KBM-7 (cell line): Measurements from ENCODE around the gene OR5L1.

Source experiments
- DNase-seq: peaks from one replicate; pipeline ENCODE4 v3.0.0-alpha.2; 2015
- in situ Hi-C: fragments of 300-500 bp; cut with MboI; formaldehyde crosslinking; loops from 2 replicates; pipeline ENCODE4 v1.14.3; 2020; ENCODE audit warnings: low sequenced_read_pairs, low pct_unique_long_range_greater_than_20kb, mixed read lengths

The OR5L1 gene

DNA sequence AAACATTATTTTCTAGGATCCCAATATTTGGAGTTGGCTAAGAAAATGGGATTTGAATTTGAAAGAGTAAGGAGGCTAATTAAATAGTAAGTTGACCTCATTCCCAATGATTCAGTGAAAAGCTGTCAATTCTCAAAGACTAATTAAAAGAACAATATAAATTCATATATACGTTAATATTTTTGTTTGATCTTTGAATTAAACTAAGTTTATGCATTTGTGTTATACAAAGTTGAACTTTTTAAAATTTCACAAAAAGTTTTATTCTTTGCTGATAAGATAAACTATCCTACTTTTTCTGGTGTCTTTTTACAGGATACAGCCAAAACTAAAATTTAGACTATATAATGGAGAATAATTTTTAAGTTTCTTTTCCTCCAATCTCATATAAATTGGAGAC lies at the start of gene OR5L1:
Gene OR5L1, plus strand, starts transcription at position 301 of the 400 bp plus-strand sequence. CDS start 100 bp downstream, outside the sequence.
- no peak for DNase-seq
- in situ Hi-C loops = no loop called here

DNA sequence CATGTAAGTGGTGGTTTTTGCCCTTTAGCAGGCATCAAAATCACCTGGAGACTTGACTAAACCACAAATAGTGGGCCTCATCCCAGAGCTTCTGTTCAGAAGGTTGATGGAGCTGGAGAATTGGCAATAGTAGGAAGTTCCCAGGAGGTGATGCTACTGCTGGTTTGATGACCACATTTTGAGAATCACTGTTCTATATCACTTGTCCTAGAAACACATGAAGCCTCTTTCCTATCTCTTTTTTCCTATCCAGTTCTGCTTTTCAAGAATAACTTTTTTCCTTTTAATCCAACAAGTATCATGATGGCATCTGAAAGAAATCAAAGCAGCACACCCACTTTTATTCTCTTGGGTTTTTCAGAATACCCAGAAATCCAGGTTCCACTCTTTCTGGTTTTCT lies 38.0 kb upstream of the OR5L1 start, which contains the start of gene OR5D13:
Gene OR5D13, plus strand, starts transcription at position 301 of the 400 bp plus-strand sequence. Its CDS starts 0 bp downstream, at position 301.
- in situ Hi-C loops = no loop called here
- DNase-seq = no peak

DNA sequence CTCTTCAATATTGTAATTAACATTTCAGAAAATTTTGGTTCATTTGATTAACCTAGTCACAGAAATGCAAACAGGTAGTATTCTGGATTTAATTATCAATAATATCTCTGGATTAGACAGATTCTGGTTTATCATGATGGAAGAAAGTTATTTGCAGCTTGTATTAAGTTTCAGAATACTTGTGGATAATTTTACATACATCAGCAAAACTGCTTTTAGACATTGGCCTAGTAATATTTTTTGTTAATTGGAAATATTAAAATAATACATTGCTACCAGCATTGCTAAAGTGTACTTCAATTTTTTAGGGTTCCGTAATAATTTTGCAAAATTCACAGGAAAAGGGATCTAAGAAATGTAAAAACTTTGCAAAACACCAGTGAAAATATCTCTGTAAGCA lies 19.6 kb upstream of the OR5L1 start:
- no peak for DNase-seq
- in situ Hi-C loops = no loop called here

DNA sequence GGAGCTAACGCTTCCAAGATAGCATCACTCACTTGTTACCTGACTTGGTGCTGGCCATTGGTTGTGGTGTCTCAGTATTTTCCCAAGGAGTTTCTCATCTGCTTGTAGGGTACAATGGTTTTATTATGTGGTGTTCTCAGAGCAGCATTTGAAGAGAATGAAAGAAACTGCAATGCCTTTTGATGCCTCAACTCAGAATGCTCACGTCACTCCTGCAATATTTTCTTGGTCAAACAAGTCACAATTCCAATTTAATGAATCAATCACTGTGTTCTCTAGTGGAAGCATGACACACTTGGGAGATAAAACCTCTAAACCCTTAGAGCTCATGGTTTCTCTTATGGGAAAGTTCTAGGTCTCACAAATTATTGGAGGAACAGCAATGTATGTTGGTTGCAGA lies 17.8 kb upstream of the OR5L1 start:
- DNase-seq = no peak
- in situ Hi-C loops = no loop called here

DNA sequence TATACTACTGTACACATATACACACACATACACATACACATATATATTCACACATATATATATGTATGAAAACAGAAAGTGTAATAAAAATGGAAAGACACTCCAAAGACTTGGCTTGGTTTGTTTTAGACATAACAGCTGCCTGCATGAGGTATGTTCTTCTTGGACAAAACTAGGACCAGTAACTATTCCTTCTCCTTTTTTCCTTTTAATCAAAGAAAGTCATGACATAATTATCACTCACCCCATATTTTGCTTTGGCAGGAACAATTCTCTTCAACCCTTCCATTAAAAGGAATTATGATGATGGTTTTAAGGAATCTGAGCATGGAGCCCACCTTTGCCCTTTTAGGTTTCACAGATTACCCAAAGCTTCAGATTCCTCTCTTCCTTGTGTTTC lies 15.9 kb upstream of the OR5L1 start, which contains the start of gene OR5D14:
Gene OR5D14, plus strand, starts transcription at position 301 of the 400 bp plus-strand sequence. Its CDS starts 0 bp downstream, at position 301.
- DNase-seq = no peak
- in situ Hi-C loops = no loop called here

DNA sequence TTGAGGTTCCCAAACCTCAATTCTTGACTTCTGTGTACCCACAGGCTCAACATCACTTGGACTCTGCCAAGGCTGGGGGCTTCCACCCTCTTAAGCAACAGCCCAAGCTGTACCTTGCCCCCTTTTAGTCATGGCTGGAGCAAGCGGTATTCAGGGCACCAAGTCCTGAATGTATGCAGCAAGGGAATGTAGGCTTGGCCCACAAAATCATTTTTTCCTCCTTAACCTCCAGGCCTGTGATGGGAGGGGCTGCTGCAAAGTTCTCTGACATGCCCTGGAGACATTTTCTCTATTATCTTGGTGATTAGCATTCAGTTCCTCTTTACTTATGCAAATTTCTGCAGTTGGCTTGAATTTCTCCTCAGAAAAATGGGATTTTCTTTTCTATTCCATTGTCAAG lies 4.9 kb upstream of the OR5L1 start:
- no peak for DNase-seq
- in situ Hi-C loops = no loop called here

DNA sequence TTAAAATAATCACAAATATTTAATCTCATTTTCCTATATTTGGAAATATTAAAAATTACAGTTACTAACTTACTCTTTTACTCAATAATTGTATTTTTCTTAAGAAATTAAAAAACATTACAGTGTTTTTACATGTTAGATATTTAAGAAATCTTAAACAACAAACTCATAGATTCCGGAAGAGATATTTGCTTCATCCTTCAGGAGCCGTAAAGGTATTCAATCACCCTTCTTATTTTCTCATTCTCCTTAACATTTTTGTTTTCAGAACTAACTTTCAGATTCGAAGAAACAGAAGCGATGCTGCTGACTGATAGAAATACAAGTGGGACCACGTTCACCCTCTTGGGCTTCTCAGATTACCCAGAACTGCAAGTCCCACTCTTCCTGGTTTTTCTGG lies 8.2 kb downstream of the OR5L1 start, which contains the start of gene OR5D18:
Gene OR5D18, plus strand, starts transcription at position 301 of the 400 bp plus-strand sequence. Its CDS starts 0 bp downstream, at position 301.
- DNase-seq = no peak
- in situ Hi-C loops = no loop called here

DNA sequence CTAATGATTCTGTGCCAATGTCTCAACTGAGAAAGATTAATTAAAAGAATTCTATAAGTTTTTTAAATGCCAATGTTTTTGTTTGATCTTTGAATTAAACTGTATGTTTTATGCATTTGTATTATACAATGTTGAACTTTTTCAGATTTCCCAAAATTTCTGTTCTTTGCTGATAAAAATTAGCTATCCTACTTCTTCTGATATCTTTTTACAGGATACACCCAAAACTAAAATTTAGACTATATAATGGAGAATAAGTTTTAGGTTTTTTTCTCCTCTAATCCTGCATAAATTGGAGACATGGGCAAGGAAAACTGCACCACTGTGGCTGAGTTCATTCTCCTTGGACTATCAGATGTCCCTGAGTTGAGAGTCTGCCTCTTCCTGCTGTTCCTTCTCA lies 15.8 kb downstream of the OR5L1 start, which contains the start of gene OR5L2:
Gene OR5L2, plus strand, starts transcription at position 301 of the 400 bp plus-strand sequence. Its CDS starts 0 bp downstream, at position 301.
- no peak for DNase-seq

DNA sequence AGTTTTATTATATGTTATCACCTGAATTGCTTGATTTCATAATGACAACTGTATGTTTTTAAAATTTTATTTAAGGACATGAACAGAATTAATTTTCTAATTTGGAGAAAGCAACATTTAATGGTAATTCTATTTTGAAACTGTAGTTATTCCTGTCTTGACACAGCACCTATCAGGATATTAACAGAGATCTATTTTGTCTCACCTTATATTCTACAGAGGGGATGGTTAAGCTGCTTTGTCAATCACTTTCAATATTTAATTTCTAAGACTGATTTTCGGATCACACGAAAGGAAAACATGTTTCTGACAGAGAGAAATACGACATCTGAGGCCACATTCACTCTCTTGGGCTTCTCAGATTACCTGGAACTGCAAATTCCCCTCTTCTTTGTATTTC lies 27.3 kb downstream of the OR5L1 start, which contains the start of gene OR5D16:
Gene OR5D16, plus strand, starts transcription at position 301 of the 400 bp plus-strand sequence. Its CDS starts 0 bp downstream, at position 301.
- DNase-seq = no peak
- in situ Hi-C loops = no loop called here

More for the DNA sequence above, 15.8 kb downstream of the OR5L1 start, which contains the start of gene OR5L2:
- in situ Hi-C loops = no loop called here

DNA sequence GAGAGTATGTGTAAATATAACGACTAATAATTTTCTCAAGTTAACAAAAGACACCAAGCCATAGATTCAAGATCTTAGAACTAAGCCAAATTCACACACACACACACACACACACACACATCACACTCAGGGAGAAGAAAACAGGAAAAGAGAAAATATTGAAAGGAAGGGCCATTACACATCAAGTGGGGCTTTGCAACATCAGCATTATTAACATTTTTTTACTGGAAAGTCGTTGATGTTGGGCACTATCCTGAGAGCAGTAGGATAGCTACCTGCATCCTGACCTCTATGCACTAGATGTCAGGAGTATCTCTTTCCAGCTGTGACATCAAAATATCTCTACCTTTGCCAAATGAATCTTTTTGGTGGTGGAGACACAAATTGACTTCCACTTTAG lies 36.3 kb downstream of the OR5L1 start:
- no peak for DNase-seq
- in situ Hi-C loops = no loop called here

DNA sequence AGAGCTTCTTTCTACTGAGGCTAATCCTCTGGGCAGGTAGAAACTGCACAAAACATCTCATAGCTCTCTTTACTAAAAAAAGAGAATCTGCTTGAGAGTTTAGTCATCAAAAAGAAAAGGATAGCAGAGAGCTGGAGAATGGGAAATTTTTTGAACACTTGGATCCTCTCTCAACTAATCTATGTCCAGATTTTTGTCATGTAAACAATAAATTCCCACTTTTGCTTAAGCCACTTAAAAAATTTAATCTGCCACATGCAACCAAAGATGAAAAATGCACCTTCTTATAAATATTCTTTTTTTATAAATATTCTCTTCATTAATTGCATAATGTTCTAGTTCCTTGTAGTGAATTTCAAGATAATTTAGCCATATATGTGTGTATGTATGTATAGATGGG lies 37.9 kb downstream of the OR5L1 start:
- no peak for DNase-seq
- in situ Hi-C loops = no loop called here

DNA sequence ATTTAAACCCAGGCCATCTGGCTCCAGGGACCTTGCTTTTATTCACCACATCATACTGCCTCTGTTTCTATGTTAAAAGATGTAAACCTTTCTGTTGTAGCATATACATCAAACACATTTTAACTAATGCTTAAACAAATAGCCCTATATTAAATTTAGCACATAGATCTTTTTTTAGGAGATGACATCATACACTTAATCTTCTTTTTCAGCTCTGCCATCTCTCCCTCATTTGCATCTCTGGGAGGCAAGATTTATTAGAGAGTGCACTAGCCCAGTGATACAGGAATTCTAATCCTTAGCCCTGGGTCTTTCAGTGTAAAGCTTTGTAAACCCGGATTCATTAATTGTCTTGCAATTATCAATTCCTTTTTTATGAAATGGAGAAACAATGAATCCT lies 41.0 kb downstream of the OR5L1 start:
- no peak for DNase-seq
- in situ Hi-C loops = no loop called here

DNA sequence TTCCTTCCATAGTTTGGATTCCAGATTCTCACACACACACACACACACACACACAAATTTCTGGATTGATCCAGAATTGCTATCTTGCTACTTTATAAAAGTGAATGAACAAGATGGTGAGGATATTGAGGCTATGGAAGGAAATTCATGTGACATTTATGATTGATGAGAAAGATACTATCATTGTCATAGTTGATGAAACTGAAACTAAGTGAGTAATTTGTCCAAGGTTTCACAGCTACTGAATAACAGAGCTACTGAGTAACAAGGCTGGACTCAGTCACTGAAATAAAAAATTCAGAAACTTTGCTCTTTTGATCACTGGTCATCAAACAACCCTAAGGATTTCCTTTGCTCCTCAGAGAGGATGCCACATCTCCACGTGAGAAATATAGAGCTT lies 43.5 kb downstream of the OR5L1 start:
- in situ Hi-C loops = no loop called here
- DNase-seq = no peak
